ENCODE data around the gene SRC.

The SRC gene

GRCh38 chr20:37453836-37454235, 107.9 kb downstream of the SRC start:
- Histone ChIP-seq H3K27me3 (peaks cover 0 to 6% of the 10 kb centered on the region in 2 donors), H3K4me1 (no peaks in the 10 kb centered on the region), H3K9me3 (peaks cover 0 to 41% (median 15%) of the 10 kb centered on the region in 3 donors), H3K27ac (no peak overlapping the region), H3K36me3 (no peaks in the 10 kb centered on the region), H3K4me3 (no peak overlapping the region)
- intact Hi-C loops (cut with DNase I; ENCODE audit: low total_unique reads), result no loop called here
- DNase-seq, result no peak
- TF ChIP-seq CTCF (IDR thresholded peaks at IDR 0.05), result no peak

GRCh38 chr20:37454636-37455385, 108.9 kb downstream of the SRC start:
- TF ChIP-seq CTCF (IDR thresholded peaks at IDR 0.05), result no peak
- peaks cover 0 to 6% of the 10 kb centered on the region in 2 donors for H3K27me3 ChIP-seq
- no peaks in the 10 kb centered on the region for H3K36me3 ChIP-seq
- no peak for DNase-seq
- intact Hi-C loops (cut with DNase I; ENCODE audit: low total_unique reads), result no loop called here
- no peak overlapping the region for H3K4me3 ChIP-seq
- no peak overlapping the region for H3K27ac ChIP-seq
- no peaks in the 10 kb centered on the region for H3K4me1 ChIP-seq
- H3K9me3 ChIP-seq, result peaks cover 0 to 43% (median 15%) of the 10 kb centered on the region in 3 donors
